Colonic mucosa (tissue), 4 donors: Measurements from ENCODE around the gene KLRC2. TPM values are rescaled to one million over a fixed set of nuclear protein-coding genes. Genes with fewer than 3 reads are reported as not detected.
"Not testable (repeated sequence)": the region's sequence is repeated elsewhere in the genome, so short reads cannot be mapped to it uniquely, and the experiment has no call there.

Experiments
- DNase-seq: peaks from one replicate; pipeline ENCODE4 v3.0.0-alpha.2; 2020
- H3K27ac ChIP-seq: fragments of 200-600 bp; one replicate; pipeline ENCODE4 v1.8.0; 2021
- H3K27me3 ChIP-seq: fragments of 200-600 bp; one replicate; pipeline ENCODE4 v1.8.0; 2021
- H3K36me3 ChIP-seq: fragments of 200-600 bp; one replicate; pipeline ENCODE4 v1.8.0; 2021
- H3K4me1 ChIP-seq: fragments of 200-600 bp; one replicate; pipeline ENCODE4 v1.8.0; 2021; ENCODE audit warnings: mild to moderate bottlenecking
- H3K4me3 ChIP-seq: fragments of 200-600 bp; one replicate; pipeline ENCODE4 v1.8.0; 2021
- H3K9ac ChIP-seq, 2 donors: one replicate each; pipeline ENCODE4 v1.7.0; 2013; ENCODE audit warnings: control low read depth in 2 of 2, low read depth in 2 of 2, low read length in 2 of 2
- H3K9me3 ChIP-seq: fragments of 200-600 bp; one replicate; pipeline ENCODE4 v1.8.0; 2021
- CTCF ChIP-seq: fragments of 200-600 bp; IDR thresholded peaks from one replicate; pipeline ENCODE4 v1.8.0; 2022; ENCODE audit warnings: antibody characterized with exemption, mild to moderate bottlenecking
- intact Hi-C: fragments of 100-400 bp; cut with DNase I; formaldehyde crosslinking; loops from one replicate; pipeline ENCODE4 v1.14.1; 2022
- total RNA-seq, 2 donors: library from RNA; stranded (reverse); fragmentation: NEBNext Ultra II Directional in 1 of 2; extraction: Animal tissue kit (Norgen Biotek cat#: 25700) in 1 of 2; gene quantifications; one replicate each; pipeline ENCODE4 v1.2.1, GENCODE V29; 2021
- donor health status: healthy.
- donor health status: DM: no; HTN: no; CAD: no.
- donor health status: DM: no; HTN: no; CAD: no.

Gene KLRC2
- under 1 TPM in 1 of 2 donors, not detected in 1; 0.50 TPM for total RNA-seq

- H3K9ac ChIP-seq, H3K4me3 ChIP-seq, H3K27me3 ChIP-seq, H3K9me3 ChIP-seq, H3K4me1 ChIP-seq, H3K27ac ChIP-seq, H3K36me3 ChIP-seq, intact Hi-C loops: not testable (repeated sequence)
- DNase-seq = peak; percentile 39
These were observed at the start of gene KLRC2 for GRCh38 chr12:10435816-10436215. Gene KLRC2 (minus strand): TSS chr12:10436010. CDS start chr12:10435986, 24 bp downstream.

- intact Hi-C loops, H3K4me3 ChIP-seq, H3K4me1 ChIP-seq, H3K27ac ChIP-seq, DNase-seq, H3K9ac ChIP-seq, H3K9me3 ChIP-seq, H3K36me3 ChIP-seq, H3K27me3 ChIP-seq: not testable (repeated sequence)
These were observed 46.1 kb upstream of the KLRC2 start for GRCh38 chr12:10481901-10482300.

- intact Hi-C loops, H3K27ac ChIP-seq, H3K4me3 ChIP-seq, H3K36me3 ChIP-seq, H3K27me3 ChIP-seq, H3K4me1 ChIP-seq, DNase-seq, H3K9ac ChIP-seq, H3K9me3 ChIP-seq: not testable (repeated sequence)
These were observed 37.0 kb upstream of the KLRC2 start for GRCh38 chr12:10472808-10473207.

- no peak for TF ChIP-seq CTCF
- H3K9ac ChIP-seq = no peak overlapping the region
- H3K4me1 ChIP-seq = no peaks in the 10 kb centered on the region
- H3K4me3 ChIP-seq = no peak overlapping the region
- H3K9me3 ChIP-seq = no peaks in the 10 kb centered on the region
- intact Hi-C loops = no loop called here
- DNase-seq = no peak
- H3K27me3 ChIP-seq = no peaks in the 10 kb centered on the region
- no peaks in the 10 kb centered on the region for H3K36me3 ChIP-seq
- H3K27ac ChIP-seq = no peak overlapping the region
These were observed 33.9 kb upstream of the KLRC2 start for GRCh38 chr12:10469701-10470100.

- Histone ChIP-seq H3K36me3 (no peaks in the 10 kb centered on the region), H3K9ac (no peak overlapping the region), H3K27me3 (no peaks in the 10 kb centered on the region), H3K4me3 (no peak overlapping the region), H3K27ac (no peak overlapping the region), H3K9me3 (no peaks in the 10 kb centered on the region), H3K4me1 (no peaks in the 10 kb centered on the region)
- no peak for TF ChIP-seq CTCF
- intact Hi-C loops = no loop called here
- no peak for DNase-seq
These were observed 30.5 kb upstream of the KLRC2 start for GRCh38 chr12:10466311-10466710.

GRCh38 chr12:10457760-10458159, 21.9 kb upstream of the KLRC2 start:
- H3K4me3 ChIP-seq = no peak overlapping the region
- no peak overlapping the region for H3K27ac ChIP-seq
- no peaks in the 10 kb centered on the region for H3K36me3 ChIP-seq
- H3K9me3 ChIP-seq = no peaks in the 10 kb centered on the region
- no peak for TF ChIP-seq CTCF
- no peaks in the 10 kb centered on the region for H3K27me3 ChIP-seq
- no peaks in the 10 kb centered on the region for H3K4me1 ChIP-seq
- H3K9ac ChIP-seq = no peak overlapping the region
- intact Hi-C loops = no loop called here
- no peak for DNase-seq

- DNase-seq = no peak
- no peak overlapping the region for H3K4me3 ChIP-seq
- H3K4me1 ChIP-seq = no peaks in the 10 kb centered on the region
- H3K9ac ChIP-seq = no peak overlapping the region
- no peaks in the 10 kb centered on the region for H3K36me3 ChIP-seq
- H3K9me3 ChIP-seq = no peaks in the 10 kb centered on the region
- no peak overlapping the region for H3K27ac ChIP-seq
- H3K27me3 ChIP-seq = no peaks in the 10 kb centered on the region
- TF ChIP-seq CTCF = no peak
- intact Hi-C loops = no loop called here
These were observed 21.0 kb upstream of the KLRC2 start for GRCh38 chr12:10456856-10457255.
